Sciatic nerve (tissue), 2 donors: ENCODE data around the gene FMR1. TPM values are rescaled to one million over a fixed set of nuclear protein-coding genes. Genes with fewer than 3 reads are reported as not detected.

Source experiments
- ATAC-seq: fragments of 200-7000 bp; cut with Tn5 transposase; one replicate; pipeline ENCODE4 v1.9.1; 2020; ENCODE audit warnings: mild to moderate bottlenecking, moderate library complexity
- DNase-seq: peaks from one replicate; pipeline ENCODE4 v3.0.0-alpha.2; 2020; ENCODE audit warnings: low spot score
- intact Hi-C: fragments of 100-400 bp; cut with DNase I; formaldehyde crosslinking; loops from one replicate; pipeline ENCODE4 v1.14.2; 2022
- total RNA-seq: library from RNA; stranded (reverse); fragmentation: NEBNext Ultra II Directional; extraction: Animal tissue kit (Norgen Biotek cat#: 25700); gene quantifications from one replicate; pipeline ENCODE4 v1.2.1, GENCODE V29; 2021
- donor health status: DM: no; HTN: no; CAD: no.
- donor health status: DM: no; HTN: no; CAD: no.

The FMR1 gene
- total RNA-seq, result 57.9 TPM

DNA sequence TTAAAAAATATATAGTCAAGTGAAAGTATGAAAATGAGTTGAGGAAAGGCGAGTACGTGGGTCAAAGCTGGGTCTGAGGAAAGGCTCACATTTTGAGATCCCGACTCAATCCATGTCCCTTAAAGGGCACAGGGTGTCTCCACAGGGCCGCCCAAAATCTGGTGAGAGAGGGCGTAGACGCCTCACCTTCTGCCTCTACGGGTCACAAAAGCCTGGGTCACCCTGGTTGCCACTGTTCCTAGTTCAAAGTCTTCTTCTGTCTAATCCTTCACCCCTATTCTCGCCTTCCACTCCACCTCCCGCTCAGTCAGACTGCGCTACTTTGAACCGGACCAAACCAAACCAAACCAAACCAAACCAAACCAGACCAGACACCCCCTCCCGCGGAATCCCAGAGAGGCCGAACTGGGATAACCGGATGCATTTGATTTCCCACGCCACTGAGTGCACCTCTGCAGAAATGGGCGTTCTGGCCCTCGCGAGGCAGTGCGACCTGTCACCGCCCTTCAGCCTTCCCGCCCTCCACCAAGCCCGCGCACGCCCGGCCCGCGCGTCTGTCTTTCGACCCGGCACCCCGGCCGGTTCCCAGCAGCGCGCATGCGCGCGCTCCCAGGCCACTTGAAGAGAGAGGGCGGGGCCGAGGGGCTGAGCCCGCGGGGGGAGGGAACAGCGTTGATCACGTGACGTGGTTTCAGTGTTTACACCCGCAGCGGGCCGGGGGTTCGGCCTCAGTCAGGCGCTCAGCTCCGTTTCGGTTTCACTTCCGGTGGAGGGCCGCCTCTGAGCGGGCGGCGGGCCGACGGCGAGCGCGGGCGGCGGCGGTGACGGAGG is at the start of gene FMR1:
Gene FMR1 (plus strand): TSS at position 728 of the 831 bp plus-strand sequence. CDS start 261 bp downstream, outside the sequence.
- DNase-seq, result peak; percentile 95
- ATAC-seq, result peak; percentile 98
- intact Hi-C loops, result no loop called here

- DNase-seq, result no peak
- intact Hi-C loops, result no loop called here
- ATAC-seq, result peak; percentile 42
Measured at GRCh38 chrX:147875866-147876596, 35.7 kb upstream of the FMR1 start.

- intact Hi-C loops, result no loop called here
- no peak for ATAC-seq
- no peak for DNase-seq
Measured at GRCh38 chrX:147876849-147877646, 34.7 kb upstream of the FMR1 start.

DNA sequence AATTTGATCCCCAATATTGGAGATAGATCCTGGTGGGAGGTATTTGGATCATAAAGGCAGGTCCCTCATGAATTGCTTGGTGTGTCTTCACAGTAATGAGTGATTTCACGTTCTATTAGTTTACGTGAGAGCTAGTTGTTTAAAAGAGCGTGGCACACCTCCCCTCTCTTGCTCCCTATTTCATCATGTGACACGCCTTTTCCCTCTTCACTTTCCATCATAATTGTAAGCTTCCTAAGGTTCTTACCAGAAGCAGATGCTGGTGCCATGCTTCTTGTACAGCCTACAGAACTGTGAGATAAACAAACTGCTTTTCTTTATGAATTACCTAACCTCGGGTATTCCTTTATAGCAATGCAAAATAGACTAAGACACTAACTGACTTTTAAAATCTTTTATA is 34.0 kb upstream of the FMR1 start:
- ATAC-seq (no peak), DNase-seq (no peak)
- intact Hi-C loops, result no loop called here

DNA sequence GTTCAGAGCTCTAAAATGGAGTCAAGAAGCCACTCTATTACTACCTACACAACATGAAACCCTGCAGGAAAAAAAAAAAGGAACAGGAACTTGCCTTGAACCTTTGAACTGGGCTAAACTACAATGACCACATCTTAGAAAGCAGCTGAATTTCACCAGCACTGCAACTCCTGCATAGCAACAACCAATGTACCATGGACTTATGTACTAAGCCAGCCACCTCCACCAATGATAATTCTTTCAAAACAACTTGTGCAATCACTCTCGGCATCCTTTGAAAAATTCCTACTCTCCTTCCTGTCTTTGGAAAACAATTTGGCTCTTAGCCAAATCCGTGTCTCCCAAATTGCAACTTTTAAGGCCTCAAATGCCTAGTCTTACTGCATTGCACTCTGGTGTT is 26.8 kb upstream of the FMR1 start:
- no peak for DNase-seq
- no peak for ATAC-seq
- intact Hi-C loops, result no loop called here

GRCh38 chrX:147890756-147891155 is 21.0 kb upstream of the FMR1 start:
- DNase-seq, result no peak
- intact Hi-C loops, result no loop called here
- ATAC-seq, result no peak

DNA sequence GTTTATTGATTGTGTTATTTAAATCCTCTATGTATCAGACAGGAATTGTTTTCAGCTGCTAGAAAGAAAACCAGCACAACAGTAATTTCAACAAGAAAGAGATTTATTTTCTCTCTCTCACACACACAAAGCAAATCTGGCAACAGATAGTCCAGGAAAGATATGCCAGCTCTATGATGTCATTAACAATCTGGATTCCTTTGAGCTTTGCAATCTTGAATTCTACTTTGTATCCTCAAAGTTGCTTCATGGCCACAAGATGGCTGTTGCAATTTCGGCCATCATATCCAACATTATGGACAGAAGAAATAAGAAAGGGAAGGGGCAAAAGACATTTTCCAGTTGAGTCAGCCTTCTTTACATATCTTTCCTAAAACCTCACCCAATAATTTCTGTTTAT is 19.8 kb upstream of the FMR1 start:
- ATAC-seq (no peak), DNase-seq (no peak)
- intact Hi-C loops, result no loop called here

DNA sequence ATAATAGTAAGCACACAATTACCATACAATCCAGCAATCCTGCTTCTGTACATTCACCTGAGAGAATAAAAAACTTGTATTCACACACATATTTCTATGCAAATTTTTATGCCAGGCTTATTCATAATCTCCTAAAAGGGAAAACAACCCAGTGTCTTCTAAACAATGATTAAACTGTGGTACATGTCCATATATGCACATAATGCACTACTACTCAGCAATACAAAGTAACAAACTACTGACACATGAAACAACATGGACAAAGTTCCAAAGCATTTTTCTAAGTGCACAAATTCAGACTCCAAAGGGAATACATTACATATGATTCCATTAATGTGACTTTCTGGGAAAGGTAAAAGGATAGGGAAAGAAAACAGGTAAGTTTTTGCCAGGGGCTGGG is 18.0 kb upstream of the FMR1 start:
- no peak for DNase-seq
- intact Hi-C loops, result no loop called here
- no peak for ATAC-seq

DNA sequence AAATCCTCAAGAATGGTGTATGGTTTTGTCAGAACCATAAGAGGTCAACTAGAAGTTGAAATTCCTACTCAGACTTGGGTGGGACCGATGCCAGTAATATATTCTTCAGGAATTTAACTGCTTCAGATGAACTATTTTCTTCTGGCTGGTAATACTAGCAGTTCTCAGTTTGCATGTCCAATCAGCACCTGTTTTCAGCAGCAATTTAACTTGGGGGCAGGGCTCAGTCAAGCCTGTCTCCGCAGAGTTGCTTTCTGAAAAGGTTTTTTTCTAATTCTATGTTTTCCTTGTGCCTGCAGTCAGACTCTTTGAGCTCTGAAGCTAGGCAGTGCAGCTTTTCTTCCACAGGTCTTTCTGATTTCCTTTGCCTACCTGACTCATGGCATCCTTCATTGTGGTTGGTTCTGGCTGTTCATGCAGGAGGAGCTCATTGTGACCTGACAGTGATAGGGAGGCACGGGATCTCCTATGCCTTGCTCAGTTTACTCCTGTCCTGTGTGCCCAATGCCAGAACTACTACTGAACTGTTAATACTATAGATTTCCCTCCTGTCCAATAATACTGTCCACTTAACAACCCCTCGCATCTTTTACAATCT is 17.3 kb upstream of the FMR1 start:
- DNase-seq, result no peak
- ATAC-seq, result no peak

DNA sequence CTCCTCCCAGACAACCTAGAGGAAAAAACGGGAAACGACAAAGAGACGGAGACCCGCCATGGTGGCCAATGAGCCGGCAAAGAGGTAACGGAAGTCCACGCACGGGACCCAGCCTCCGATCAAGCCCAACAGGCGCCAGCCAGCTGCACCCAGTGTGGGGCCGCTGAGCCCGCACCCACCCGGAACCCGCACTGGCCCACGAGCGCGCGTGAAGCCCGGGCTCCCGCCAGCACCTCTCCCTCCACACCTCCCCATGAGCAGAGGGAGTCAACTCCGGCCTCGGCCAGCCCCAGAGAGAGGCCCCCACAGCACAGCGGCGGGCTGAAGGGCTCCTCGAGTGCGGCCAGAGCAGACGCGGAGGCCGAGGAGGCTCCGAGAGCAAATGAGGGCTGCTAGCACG is 14.6 kb upstream of the FMR1 start:
- no peak for DNase-seq
- no peak for ATAC-seq
- intact Hi-C loops, result no loop called here

More for the DNA sequence above, 17.3 kb upstream of the FMR1 start:
- intact Hi-C loops, result no loop called here

DNA sequence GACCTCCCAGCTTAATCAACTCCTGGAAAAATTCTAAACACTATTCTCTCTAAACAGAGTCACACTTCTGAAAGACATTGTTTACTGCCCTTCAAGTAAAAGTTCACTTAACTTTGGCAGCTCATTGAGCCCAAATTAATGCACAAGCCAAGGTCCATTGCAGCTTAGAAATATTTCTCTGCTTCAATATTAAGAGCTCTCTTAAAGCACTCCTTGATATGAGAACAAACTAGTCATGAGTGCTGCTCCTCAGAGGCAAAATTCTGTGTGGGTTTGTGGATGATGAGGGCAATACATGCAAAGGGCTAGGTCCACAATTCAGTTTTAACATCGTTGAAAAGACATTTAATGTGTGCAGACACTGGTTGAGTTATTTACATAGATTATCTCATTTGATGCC is 12.8 kb upstream of the FMR1 start:
- DNase-seq (no peak), ATAC-seq (no peak)
- intact Hi-C loops, result no loop called here

GRCh38 chrX:147899379-147900114 is 12.2 kb upstream of the FMR1 start:
- intact Hi-C loops, result no loop called here
- DNase-seq, result no peak
- no peak for ATAC-seq

- no peak for ATAC-seq
- intact Hi-C loops, result no loop called here
- DNase-seq, result no peak
Measured at GRCh38 chrX:147900349-147900748, 11.4 kb upstream of the FMR1 start.

- ATAC-seq (no peak), DNase-seq (no peak)
- intact Hi-C loops, result no loop called here
Measured at GRCh38 chrX:147901461-147902126, 10.1 kb upstream of the FMR1 start.

GRCh38 chrX:147902270-147902669 is 9.4 kb upstream of the FMR1 start:
- DNase-seq (no peak), ATAC-seq (no peak)
- intact Hi-C loops, result no loop called here

DNA sequence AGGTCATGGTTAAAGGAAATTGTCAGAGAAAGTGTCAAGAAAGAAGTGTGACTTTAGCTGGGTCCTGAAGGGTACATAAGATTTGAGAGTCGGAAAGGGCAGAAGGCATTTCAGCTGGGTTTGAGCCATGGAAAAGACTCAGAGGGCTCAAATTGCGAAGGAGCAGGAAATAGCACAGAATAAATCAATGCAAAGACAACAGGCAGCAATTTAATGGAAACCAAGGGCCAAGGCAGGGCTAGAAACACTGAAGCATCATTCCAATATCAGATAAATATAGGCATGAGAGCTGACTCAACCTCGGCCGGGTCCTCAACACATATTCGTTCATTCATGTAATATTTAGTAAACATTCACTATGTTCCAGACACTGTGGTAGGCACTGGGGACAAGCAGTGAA is 3.6 kb upstream of the FMR1 start:
- DNase-seq (no peak), ATAC-seq (no peak)
- intact Hi-C loops, result no loop called here

DNA sequence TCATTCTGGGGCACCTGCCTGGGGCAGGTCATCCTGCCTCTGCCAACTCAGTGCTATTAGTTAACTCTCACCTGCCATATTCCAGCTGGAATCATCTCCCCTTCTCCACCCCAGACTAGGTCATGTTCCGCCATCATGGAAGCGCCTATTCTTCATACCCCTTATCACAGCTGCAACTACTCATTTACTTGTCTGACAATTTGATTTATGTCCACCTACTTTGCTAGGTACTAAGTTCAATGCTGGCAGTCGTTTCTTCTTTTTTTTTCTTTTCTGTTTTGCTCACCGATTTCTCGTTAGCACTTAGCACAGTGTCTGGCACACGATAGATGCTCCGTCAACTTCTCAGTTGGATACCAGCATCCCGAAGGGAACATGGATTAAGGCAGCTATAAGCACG is 1.1 kb upstream of the FMR1 start:
- no peak for DNase-seq
- ATAC-seq, result no peak
- intact Hi-C loops, result no loop called here

GRCh38 chrX:147912093-147912801 is 528 bp downstream of the FMR1 start:
- intact Hi-C loops, result no loop called here
- DNase-seq (peak; percentile 67), ATAC-seq (peak; percentile 50)
